Lung (tissue), 12 donors: Measurements from ENCODE around the gene ADAMTS6. TPM values are rescaled to one million over a fixed set of nuclear protein-coding genes. Genes with fewer than 3 reads are reported as not detected.

ENCODE experiments used
- ATAC-seq: fragments of 200-7000 bp; cut with Tn5 transposase; one replicate; pipeline ENCODE4 v1.9.1; 2020; ENCODE audit warnings: moderate number of reproducible peaks; ENCODE audit not compliant: insufficient read depth, low FRiP score
- DNase-seq, 3 donors: peaks; one replicate each; pipeline ENCODE4 v3.0.0-alpha.2; 2013 to 2017
- H3K27ac ChIP-seq, 2 donors: one replicate each; pipeline ENCODE4 v1.5.1; 2013; ENCODE audit warnings: mild to moderate bottlenecking in 2 of 2, moderate library complexity in 2 of 2, control low read depth in 1 of 2, inconsistent platforms in 1 of 2, low read depth in 1 of 2, low read length in 1 of 2
- H3K27me3 ChIP-seq, 3 donors: one replicate each; pipeline ENCODE4 v1.5.1; 2013; ENCODE audit warnings: low read length in 2 of 3; ENCODE audit not compliant: control insufficient read depth in 3 of 3, insufficient read depth in 3 of 3
- H3K36me3 ChIP-seq, 4 donors: one replicate each; pipeline ENCODE4 v1.5.1; 2013; ENCODE audit warnings: low read length in 4 of 4, mild to moderate bottlenecking in 1 of 4, moderate library complexity in 1 of 4; ENCODE audit not compliant: control insufficient read depth in 4 of 4, insufficient read depth in 4 of 4
- H3K4me1 ChIP-seq, 5 donors: one replicate each; pipeline ENCODE4 v1.5.1; 2013; ENCODE audit warnings: low read length in 5 of 5, mild to moderate bottlenecking in 2 of 5, moderate library complexity in 1 of 5; ENCODE audit not compliant: control insufficient read depth in 5 of 5, insufficient read depth in 5 of 5
- H3K4me3 ChIP-seq: one replicate; pipeline ENCODE4 v1.5.1; 2013; ENCODE audit warnings: mild to moderate bottlenecking, control low read depth, moderate library complexity
- H3K9ac ChIP-seq, 2 donors: one replicate each; pipeline ENCODE4 v1.5.1; 2013; ENCODE audit warnings: low read length in 2 of 2, control low read depth in 1 of 2; ENCODE audit not compliant: insufficient read depth in 1 of 2
- H3K9me3 ChIP-seq, 4 donors: one replicate each; pipeline ENCODE4 v1.5.1; 2013; ENCODE audit warnings: low read length in 3 of 4, mild to moderate bottlenecking in 1 of 4, moderate library complexity in 1 of 4; ENCODE audit not compliant: control insufficient read depth in 4 of 4, insufficient read depth in 3 of 4
- WGBS, 2 donors: extraction: QIAGEN DNeasy Blood & Tissue Kit; methylation state at CpG; one replicate each; pipeline ENCODE4 v1.1.7; 2013; 5-methylcytosine and 5-hydroxymethylcytosine counted together
- polyA plus RNA-seq, 2 donors: library from polyadenylated mRNA; stranded (reverse); fragments of 200-250 nt; gene quantifications; one replicate each; pipeline ENCODE4 v1.2.1, GENCODE V29; 2013
- total RNA-seq, 2 donors: library from RNA; depleted of rRNA in 1 of 2; stranded (reverse); fragments of >200 nt in 1 of 2; gene quantifications; one replicate each; pipeline ENCODE4 v1.2.1, GENCODE V29; 2014 to 2021
- TF ChIP-seq, protein P1 (sequence below): IDR thresholded peaks from 2 replicates; pipeline ENCODE4 v1.5.1; 2012; ENCODE audit warnings: mild to moderate bottlenecking; ENCODE audit errors: control extremely low read depth, extremely low read depth
- donor health status: control.
- donor health status: control.
- donor health status: Bipolar disorder and iron deficiency.
- donor health status: healthy.
- donor health status: DM: yes; HTN: yes; CAD: no.

The ADAMTS6 gene
- total and polyA plus RNA-seq, 4 donors, result 0.19 to 16.8 (median 3.3) TPM

DNA sequence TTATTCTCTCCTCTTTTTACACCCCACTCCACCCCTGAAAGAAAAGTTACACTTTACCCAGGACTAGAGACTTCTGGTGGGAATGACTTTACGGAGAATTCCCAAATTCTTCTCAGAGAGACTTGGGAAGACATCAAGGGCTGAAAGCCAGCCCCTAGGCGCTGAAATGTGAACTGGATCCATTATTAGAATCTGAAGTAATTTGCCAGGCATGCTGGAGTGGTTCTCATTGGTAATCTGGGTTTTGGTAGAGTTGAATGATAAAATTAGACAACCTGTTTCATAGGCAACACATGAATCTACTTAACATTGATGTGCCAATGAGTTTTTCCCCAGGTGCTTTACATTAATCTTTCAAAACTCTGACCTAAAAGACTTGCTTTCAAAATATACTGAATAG, 324.8 kb downstream of the ADAMTS6 start:
- DNase-seq (no peak), ATAC-seq (no peak)
- 92 to 94% methylated on average over 2 of the region's 2 CpGs for WGBS, 2 donors
- Histone ChIP-seq H3K9me3 (no peaks in the 10 kb centered on the region), H3K9ac (no peak overlapping the region), H3K4me1 (peaks cover 0 to 8% (median 0%) of the 10 kb centered on the region in 5 donors), H3K36me3 (no peaks in the 10 kb centered on the region), H3K27me3 (no peaks in the 10 kb centered on the region), H3K4me3 (no peak overlapping the region), H3K27ac (no peak overlapping the region)
- TF ChIP-seq, protein P1, sequence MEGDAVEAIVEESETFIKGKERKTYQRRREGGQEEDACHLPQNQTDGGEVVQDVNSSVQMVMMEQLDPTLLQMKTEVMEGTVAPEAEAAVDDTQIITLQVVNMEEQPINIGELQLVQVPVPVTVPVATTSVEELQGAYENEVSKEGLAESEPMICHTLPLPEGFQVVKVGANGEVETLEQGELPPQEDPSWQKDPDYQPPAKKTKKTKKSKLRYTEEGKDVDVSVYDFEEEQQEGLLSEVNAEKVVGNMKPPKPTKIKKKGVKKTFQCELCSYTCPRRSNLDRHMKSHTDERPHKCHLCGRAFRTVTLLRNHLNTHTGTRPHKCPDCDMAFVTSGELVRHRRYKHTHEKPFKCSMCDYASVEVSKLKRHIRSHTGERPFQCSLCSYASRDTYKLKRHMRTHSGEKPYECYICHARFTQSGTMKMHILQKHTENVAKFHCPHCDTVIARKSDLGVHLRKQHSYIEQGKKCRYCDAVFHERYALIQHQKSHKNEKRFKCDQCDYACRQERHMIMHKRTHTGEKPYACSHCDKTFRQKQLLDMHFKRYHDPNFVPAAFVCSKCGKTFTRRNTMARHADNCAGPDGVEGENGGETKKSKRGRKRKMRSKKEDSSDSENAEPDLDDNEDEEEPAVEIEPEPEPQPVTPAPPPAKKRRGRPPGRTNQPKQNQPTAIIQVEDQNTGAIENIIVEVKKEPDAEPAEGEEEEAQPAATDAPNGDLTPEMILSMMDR, result no peak

DNA sequence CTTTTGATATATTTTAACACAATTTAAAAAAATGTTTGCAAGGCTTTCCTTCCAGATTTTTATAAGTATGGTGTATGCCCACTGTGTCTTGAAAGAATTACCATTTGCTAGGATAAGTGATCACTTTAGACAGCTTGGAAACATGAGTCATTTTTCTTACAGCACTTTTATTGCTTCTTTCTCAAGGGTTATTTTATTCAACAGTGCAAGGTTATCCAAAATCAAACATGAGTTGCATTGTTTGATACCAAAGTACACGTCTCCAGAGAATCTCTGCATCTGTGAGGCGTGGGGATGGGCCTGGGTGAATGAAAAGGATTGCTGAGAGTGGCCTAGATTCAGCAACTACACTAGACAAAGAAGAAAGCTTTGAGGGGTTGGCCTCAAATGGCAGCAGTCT, 329.6 kb downstream of the ADAMTS6 start:
- WGBS, 2 donors, result 85 to 91% methylated on average over 2 of the region's 2 CpGs
- Histone ChIP-seq H3K27me3 (no peaks in the 10 kb centered on the region), H3K9ac (no peak overlapping the region), H3K27ac (no peak overlapping the region), H3K9me3 (no peaks in the 10 kb centered on the region), H3K36me3 (no peaks in the 10 kb centered on the region), H3K4me3 (no peak overlapping the region), H3K4me1 (peaks cover 0 to 11% (median 3%) of the 10 kb centered on the region in 5 donors)
- ATAC-seq (no peak), DNase-seq (no peak)
- TF ChIP-seq, protein P1, result no peak

DNA sequence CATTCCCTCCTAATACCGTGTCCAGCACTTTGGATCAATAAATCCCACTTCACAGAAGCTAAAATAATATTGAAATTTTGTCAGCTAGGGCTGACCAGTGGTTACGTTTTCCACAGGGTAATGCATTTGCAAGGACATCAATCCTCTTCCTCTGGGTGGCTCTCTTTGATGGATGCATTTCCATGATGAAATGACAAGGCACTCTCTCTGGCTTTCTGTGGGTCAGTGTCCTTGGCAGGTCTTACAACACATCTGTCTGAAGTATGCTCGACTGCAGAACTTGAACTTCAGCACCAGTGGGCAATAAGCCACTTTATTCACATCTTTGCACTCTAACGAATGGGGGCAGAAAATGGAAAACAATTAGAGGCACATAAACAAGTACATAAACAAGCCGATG, 330.1 kb downstream of the ADAMTS6 start:
- Histone ChIP-seq H3K9ac (no peak overlapping the region), H3K9me3 (no peaks in the 10 kb centered on the region), H3K36me3 (no peaks in the 10 kb centered on the region), H3K27me3 (no peaks in the 10 kb centered on the region), H3K4me3 (no peak overlapping the region), H3K27ac (no peak overlapping the region), H3K4me1 (peaks cover 0 to 8% (median 3%) of the 10 kb centered on the region in 5 donors)
- DNase-seq (peak in 2 of 3 donors; percentile 6 to 47), ATAC-seq (no peak)
- 78 to 81% methylated on average over 5 of the region's 5 CpGs for WGBS, 2 donors
- TF ChIP-seq, protein P1, result no peak
